ENCODE measurements around the gene B3GAT3.
"Not testable (repeated sequence)": the region's sequence is repeated elsewhere in the genome, so short reads cannot be mapped to it uniquely, and the experiment has no call there.

The B3GAT3 gene

DNA sequence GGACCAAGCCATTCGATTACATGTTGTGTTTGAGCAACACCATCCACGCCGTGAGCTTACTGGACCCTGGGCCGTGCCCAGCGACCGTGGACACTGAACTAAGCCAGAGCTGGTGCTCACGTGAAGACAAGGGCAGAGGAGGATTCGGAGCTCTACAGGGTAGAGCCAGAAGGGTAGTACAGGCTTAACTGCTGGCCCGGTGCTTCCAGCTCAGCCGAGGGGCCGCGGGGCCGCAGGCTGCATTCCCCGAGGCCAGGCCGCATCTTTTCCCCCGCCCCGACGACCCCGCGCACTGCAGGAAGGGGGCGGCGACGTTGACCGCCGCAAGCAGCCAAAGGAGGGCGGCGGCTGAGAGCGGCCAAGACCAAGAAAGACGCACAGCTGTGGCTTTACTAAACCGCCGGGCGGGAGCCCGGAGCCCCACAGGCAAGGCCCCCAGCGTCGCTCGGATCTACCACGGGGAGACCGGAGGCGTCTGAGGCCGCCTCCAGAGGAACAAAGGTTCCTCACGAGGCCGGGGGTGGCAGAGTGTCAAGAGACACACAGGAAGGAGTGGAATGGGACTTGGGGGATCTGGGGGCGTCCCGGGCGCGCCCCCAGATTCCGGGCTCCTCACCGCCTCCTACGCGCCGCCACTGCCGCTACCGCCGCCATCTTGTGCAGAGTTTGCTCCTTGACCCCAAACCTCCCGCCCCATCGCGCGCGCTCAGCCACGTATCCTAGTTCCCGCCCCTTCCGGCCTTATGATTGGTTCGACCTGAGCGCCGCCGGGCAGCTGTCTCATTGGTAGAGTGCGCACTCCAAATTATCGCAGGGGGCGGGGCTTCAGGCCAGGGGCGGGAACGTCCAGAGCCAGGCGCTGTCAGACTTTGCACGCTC lies 24.4 kb upstream of the B3GAT3 start, which contains the start of gene GANAB:
Gene GANAB (minus strand): TSS at position 668 of the 879 bp plus-strand sequence. CDS start 14 bp downstream, at position 654.
- peak; percentile 93 to 98 (median 96) for DNase-seq

GRCh38 chr11:62645671-62645945 lies 23.8 kb upstream of the B3GAT3 start:
- peak in 1 of 6 experiments; percentile 27 for DNase-seq

DNA sequence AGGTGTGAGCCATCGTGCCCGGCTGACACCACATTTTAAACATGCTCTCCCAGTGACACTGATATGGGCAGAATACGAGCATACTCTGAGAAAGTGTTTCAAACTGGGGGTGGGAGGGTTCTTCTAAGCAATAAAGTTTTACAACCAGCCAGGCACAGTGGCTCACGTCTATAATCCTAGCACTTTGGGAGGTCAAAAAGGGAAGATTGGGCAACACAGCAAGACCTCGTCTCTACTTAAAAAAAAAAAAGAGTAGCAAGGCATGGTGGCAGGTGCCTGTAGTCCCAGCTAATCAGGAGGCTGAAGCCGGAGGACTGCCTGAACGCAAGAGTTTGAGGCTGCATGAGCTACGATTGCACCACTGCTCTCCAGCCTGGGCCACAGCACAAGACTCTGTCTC lies 22.4 kb upstream of the B3GAT3 start:
- no peak for DNase-seq

DNA sequence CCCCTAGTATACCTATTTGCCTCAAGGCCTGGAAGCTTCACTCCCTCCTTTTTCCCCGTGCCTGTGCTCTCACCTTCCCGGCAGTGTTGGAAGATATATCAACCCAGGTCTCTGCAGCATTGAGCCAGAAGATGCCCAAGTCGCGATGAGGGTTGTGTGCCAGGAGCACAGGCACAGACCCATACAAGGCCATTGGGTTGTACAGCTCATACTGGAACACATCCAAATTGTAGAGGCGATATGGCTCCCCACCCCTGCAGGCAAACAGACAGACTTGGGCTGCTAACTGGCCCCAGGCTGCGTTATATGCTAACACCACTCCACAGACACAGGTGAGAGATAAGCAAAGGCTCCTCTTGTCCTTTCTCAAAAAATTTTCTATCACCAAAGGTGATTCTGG lies 10.7 kb upstream of the B3GAT3 start:
- DNase-seq: no peak

DNA sequence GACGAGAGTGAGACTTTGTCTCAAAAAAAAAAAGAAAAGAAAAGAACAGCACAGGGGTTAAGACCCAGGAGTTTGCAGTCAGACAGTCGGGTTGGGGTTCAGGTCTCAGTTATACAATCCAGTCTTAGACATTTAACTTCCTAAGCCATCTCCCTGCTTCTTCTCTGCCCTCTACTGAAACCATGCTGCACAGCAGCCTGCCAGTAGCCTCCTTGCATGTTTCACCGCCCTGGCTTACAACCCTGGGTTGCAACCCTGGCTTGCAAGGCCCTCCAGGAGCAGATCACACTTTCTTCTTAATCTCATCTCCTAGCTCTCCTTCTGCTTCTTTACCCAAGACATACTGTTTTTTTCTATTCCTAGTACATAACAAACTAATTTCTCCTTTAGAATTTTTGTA lies 5.9 kb upstream of the B3GAT3 start:
- DNase-seq: no peak

DNA sequence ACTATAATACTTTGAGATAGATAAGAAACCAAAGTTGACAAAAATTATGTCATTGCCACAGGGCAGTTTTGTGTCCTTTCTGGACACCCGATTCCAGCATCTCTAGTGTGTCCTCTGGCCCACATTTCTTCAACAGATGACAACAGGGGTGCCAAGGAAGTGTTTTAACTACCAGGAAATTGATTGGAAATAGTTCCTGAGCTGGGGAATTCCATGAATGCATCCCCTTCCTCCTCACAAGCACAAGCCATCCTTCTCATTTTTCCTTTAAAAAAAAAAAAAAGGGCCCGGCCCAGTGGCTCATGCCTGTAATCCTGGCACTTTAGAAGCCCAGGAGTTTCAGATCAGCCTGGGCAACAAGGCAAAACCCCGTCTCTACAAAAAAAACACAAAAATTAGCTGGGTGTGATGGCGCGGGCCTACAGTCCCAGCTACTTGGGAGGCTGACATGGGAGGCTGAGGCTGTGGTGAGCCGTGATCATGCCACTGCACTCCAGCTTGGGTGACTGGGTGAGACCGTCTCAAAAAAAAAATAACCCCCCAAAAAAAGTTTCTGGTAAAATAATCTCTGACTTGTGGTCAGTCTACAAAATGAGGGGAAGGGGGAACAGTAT lies 797 bp upstream of the B3GAT3 start:
- peak in 1 of 6 experiments; percentile 12 for DNase-seq

- DNase-seq: no peak
Measured at GRCh38 chr11:62621027-62621566, 689 bp downstream of the B3GAT3 start.

- not testable (repeated sequence) for DNase-seq
Measured at GRCh38 chr11:62616957-62617356, 4.8 kb downstream of the B3GAT3 start.

DNA sequence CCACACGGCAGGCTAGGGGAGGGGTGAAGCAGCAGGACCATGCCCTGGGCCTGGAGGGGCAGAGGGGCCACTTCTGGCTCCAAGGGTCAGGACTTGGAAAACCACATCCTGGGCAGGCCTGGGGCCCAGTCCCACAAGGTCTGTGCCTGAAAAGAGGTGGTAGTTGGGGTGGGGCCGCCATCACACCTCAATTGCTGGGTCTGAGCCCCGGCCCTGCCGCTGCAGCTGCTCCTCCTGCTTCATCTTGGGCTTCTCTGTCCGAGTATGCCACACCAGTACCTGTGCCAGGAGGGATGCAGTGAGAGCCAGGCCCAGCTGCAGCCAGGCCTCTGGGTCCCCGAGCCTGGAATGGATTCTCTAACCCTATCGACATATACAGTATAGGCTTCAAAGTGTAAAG lies 6.3 kb downstream of the B3GAT3 start:
- DNase-seq: no peak

DNA sequence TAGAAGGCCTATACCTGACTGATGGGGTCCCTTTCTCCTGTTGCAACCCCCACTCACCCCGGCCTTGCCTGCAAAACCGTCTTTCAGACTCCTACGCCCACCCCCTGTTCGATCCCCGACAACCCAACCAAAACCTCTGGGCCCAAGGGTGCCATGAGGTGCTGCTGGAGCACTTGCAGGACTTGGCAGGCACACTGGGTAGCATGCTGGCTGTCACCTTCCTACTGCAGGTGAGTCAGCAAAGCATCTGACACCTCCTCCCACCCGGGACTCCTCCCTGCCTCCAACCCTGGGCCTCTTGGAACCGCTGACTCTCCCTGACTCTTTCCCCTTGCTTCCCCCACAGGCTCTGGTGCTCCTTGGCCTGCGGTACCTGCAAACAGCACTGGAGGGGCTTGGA lies 7.5 kb downstream of the B3GAT3 start:
- no peak for DNase-seq

GRCh38 chr11:62613291-62613778 lies 8.5 kb downstream of the B3GAT3 start:
- peak in 2 of 6 experiments; percentile 28 to 40 for DNase-seq

GRCh38 chr11:62612366-62613290 lies 9.2 kb downstream of the B3GAT3 start, which contains the start of the genes EML3 and ROM1:
EML3 (minus strand) TSS chr11:62612775; CDS start chr11:62612457, 318 bp downstream.
ROM1 (plus strand) TSS chr11:62613257; CDS start chr11:62613282, 25 bp downstream.
- DNase-seq: peak; percentile 72 to 90 (median 82)

DNA sequence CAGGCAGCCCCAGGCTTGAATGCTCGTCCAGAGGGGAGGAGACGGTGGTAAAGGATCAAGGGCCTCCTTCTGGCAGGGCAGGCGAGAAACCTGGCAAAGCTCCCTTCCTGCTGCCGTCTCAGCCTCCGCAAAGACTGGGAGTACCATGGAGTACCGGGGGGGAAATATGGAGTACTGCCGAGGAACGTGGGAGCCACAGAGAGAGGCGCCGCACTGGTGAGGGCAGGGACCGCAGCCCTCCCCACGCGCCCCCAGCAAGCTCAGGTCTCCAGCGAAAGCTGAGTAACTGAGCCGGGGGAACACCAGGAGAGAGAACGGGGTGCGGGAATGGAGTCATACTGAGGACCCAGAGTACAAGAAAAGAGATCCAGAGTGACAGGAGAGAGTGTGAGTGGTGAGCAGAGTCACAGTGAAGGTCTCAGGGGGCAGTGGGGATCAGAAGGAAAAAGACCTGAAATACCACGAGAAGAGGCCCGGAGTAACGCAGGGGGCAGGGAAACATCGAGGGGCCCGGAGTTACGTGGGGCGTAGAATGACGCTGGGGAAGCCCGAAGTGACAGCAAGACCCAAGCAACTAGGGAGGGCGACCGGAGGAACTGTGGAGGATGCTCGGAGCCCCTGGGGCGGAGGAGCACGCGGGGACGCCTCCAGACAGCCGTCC lies 10.0 kb downstream of the B3GAT3 start:
- DNase-seq: peak in 4 of 6 experiments; percentile 43 to 66 (median 65)

DNA sequence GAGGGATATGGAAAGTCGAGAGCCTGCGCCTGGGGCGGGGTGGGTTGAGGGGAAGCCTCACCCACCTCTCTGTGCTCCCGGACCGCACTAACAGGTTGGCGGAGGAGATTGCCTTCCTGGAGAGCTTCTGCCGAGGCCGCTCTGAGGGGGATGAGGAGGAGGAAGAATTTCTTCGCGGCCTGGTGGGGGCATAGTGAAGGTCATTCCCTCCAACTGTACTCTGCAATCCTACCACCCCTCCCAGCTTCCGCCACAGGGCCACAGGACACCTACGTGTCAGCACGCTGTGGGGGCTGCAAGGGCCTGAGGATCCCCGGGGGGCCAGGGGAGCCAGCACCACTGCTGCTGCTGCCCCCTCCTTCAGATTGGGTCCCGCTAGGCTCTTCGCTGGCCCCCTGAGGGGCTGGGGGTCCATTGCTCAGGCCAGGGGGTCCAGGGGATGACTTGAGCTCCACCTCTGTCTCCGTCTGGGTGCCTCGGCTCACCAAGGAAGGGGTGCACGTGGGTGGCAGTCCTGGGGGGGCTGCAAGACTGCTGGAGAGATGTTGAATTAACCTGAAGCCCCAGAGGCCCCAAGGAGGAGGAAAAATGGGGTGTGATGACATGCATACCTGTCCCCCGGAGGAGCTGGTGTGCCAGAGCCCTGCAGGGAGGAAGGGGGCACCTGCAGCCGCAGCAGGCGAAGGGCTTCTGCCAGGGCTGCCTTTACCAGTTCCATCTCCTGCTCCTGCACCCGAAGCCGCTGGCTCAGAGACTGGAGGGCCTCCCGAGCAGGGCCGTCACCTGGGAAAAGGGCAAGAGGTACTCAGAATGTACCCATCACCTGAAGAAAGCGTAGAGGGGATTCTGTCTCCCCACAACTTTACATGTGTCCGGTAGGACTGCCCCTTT lies 10.7 kb downstream of the B3GAT3 start:
- no peak for DNase-seq

DNA sequence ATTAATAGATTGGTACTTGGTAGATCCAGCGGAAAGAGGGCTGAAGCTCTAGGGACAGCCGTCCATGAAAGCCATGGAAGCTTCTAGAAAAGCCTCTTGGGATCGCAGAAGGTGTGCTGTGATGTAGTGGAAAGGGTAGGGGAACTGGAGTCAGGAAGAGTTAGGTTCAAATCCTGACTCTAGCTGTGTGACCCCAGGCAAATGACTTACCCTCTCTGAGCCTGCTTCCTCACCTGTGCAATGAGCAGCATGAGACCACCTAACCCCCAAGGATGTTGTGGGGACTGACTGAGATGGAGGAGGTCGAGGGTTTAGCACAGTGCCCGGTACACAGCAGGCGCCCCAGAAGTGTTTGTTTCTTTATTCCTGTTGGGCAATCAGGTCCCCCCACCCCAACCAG lies 11.4 kb downstream of the B3GAT3 start:
- DNase-seq: no peak

- no peak for DNase-seq
Measured at GRCh38 chr11:62608776-62609175, 13.0 kb downstream of the B3GAT3 start.

GRCh38 chr11:62607714-62608113 lies 14.1 kb downstream of the B3GAT3 start:
- no peak for DNase-seq

GRCh38 chr11:62605902-62606301 lies 15.9 kb downstream of the B3GAT3 start:
- DNase-seq: no peak

- DNase-seq: no peak
Measured at GRCh38 chr11:62605467-62605866, 16.3 kb downstream of the B3GAT3 start.

DNA sequence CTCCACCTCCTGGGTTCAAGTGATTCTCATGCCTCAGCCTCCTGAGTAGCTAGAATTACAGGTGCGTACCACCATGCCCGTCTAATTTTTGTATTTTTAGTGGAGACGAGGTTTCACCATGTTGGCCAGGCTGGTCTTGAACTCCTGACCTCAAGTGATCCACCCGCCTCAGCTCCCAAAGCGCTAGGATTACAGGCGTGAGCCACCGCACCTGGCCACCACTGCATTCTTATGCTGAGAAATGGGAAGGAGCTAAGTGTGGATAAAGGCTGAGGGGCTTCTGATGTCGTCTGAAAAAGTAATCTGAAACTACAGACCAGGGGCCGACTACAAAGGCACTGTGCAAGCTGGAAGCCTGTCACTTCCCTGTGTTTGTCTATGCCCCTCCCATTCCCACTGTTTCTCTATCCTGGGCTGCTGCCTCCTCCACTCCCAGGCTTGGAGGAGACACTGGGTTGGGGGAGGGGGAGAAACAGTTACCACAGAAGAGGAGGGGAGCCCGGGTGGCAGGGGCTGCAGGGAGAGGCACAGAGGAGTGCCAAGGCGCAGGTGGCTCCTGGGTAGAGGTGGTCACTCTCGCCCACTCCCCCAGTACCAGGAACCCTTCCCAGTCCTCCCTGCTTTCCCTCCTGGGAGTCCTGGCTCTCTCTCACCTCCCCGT lies 17.2 kb downstream of the B3GAT3 start:
- no peak for DNase-seq

All from stimulated activated naive CD4-positive, alpha-beta T cell (primary cell).